H1 (cell line): ENCODE measurements around the gene PGM1. TPM values are rescaled to one million over a fixed set of nuclear protein-coding genes. Genes with fewer than 3 reads are reported as not detected.

Experiments
- CTCF ChIA-PET: fragments of 300-600 bp; sonication (Branson Sonifier 250); formaldehyde crosslinking; loops from one replicate; lab custom pipeline; 2021; ENCODE audit not compliant: partially characterized antibody; lab: Charles Lee
- POLR2A ChIA-PET: fragments of 300-600 bp; sonication (Branson Sonifier 250); formaldehyde crosslinking; loops from one replicate; lab custom pipeline; 2021; ENCODE audit warnings: inconsistent platforms; ENCODE audit not compliant: partially characterized antibody; lab: Charles Lee
- DNase-seq, 2 experiments: peaks; one replicate each; pipeline versions ENCODE4 v3.0.0 to v3.0.0-alpha.2; 2010 to 2022; ENCODE audit warnings: low spot score in 2 of 2, low read depth in 1 of 2, mixed read lengths in 1 of 2
- FAIRE-seq: peaks from 2 replicates; lab custom pipeline; 2011; peaks lifted over from hg19 to GRCh38; lab: Jason Lieb, UNC
- H2AFZ ChIP-seq: 2 replicates; pipeline ENCODE4 v1.8.1; 2012; ENCODE audit warnings: low read length, inconsistent platforms
- H2AK5ac ChIP-seq: 2 replicates; pipeline ENCODE4 v1.6.1; 2013; ENCODE audit warnings: low read depth, low read length
- H2BK120ac ChIP-seq: replicated peaks from 2 replicates; pipeline ENCODE3; 2013; ENCODE audit warnings: low read depth, low read length, inconsistent platforms
- H2BK12ac ChIP-seq: 2 replicates; pipeline ENCODE4 v1.6.1; 2013; ENCODE audit warnings: low read depth, low read length
- H2BK15ac ChIP-seq: 2 replicates; pipeline ENCODE4 v1.6.1; 2013; ENCODE audit warnings: low read length
- H2BK20ac ChIP-seq: 2 replicates; pipeline ENCODE4 v1.6.1; 2013; ENCODE audit warnings: low read length
- H2BK5ac ChIP-seq: 2 replicates; pipeline ENCODE4 v1.6.1; 2013; ENCODE audit warnings: low read depth, low read length
- H3K14ac ChIP-seq: 2 replicates; pipeline ENCODE4 v1.6.1; 2013; ENCODE audit warnings: inconsistent platforms; ENCODE audit not compliant: insufficient read length
- H3K18ac ChIP-seq: 2 replicates; pipeline ENCODE4 v1.6.1; 2013; ENCODE audit warnings: low read length; ENCODE audit errors: extremely low read depth
- H3K23ac ChIP-seq: 2 replicates; pipeline ENCODE4 v1.6.1; 2013; ENCODE audit warnings: inconsistent platforms; ENCODE audit not compliant: insufficient read length
- H3K23me2 ChIP-seq: 2 replicates; pipeline ENCODE4 v1.6.1; 2013; ENCODE audit warnings: low read depth, low read length
- H3K27ac ChIP-seq: 2 replicates; pipeline ENCODE4 v1.6.1; 2011; ENCODE audit warnings: low read depth, low read length, inconsistent platforms
- H3K27me3 ChIP-seq, 4 experiments: replicated peaks in 1 of 4; 1 replicate in 1 of 4; 2 replicates in 3 of 4; pipeline versions ENCODE4 v1.6.1 to v1.8.1; 2011 to 2013; ENCODE audit warnings: low read length in 3 of 4, mild to moderate bottlenecking in 3 of 4, inconsistent platforms in 2 of 4, mixed read lengths in 2 of 4, moderate library complexity in 1 of 4; ENCODE audit not compliant: control insufficient read depth in 3 of 4, insufficient read depth in 3 of 4; ENCODE audit errors: extremely low read depth in 1 of 4
- H3K36me3 ChIP-seq, 4 experiments: 2 replicates each; pipeline versions ENCODE4 v1.6.1 to v1.8.1; 2011 to 2013; ENCODE audit warnings: mild to moderate bottlenecking in 4 of 4, low read length in 3 of 4, moderate library complexity in 2 of 4, control low read depth in 1 of 4, inconsistent platforms in 1 of 4; ENCODE audit not compliant: insufficient read depth in 4 of 4, control insufficient read depth in 2 of 4
- H3K4ac ChIP-seq: replicated peaks from 2 replicates; pipeline ENCODE3; 2013; ENCODE audit warnings: low read length, low read depth, mixed read lengths, inconsistent platforms; ENCODE audit not compliant: insufficient read length
- H3K4me1 ChIP-seq, 4 experiments: replicated peaks in 1 of 4; 1 replicate in 1 of 4; 2 replicates in 3 of 4; pipeline versions ENCODE4 v1.6.1 to v1.8.1; 2011 to 2013; ENCODE audit warnings: low read length in 3 of 4, inconsistent platforms in 2 of 4, mixed read lengths in 1 of 4; ENCODE audit not compliant: insufficient read depth in 4 of 4, control insufficient read depth in 3 of 4
- H3K4me2 ChIP-seq, 2 experiments: 2 replicates each; pipeline versions ENCODE4 v1.6.1 to v1.8.1; 2011 to 2013; ENCODE audit warnings: low read depth in 2 of 2, low read length in 2 of 2, control low read depth in 1 of 2, inconsistent platforms in 1 of 2, mild to moderate bottlenecking in 1 of 2; ENCODE audit not compliant: insufficient read depth in 1 of 2
- H3K4me3 ChIP-seq, 4 experiments: fragments of 200-600, 300-600 bp in 1 of 4; sonication (generic), shearing (Covaris generic), sonication (Bioruptor Twin) in 1 of 4; 2 replicates each; pipeline versions ENCODE4 v1.5.1 to v1.8.1; 2011 to 2016; ENCODE audit warnings: low read length in 4 of 4, low read depth in 3 of 4, control low read depth in 2 of 4, inconsistent platforms in 2 of 4, mild to moderate bottlenecking in 2 of 4, mixed read lengths in 1 of 4, moderate library complexity in 1 of 4; ENCODE audit not compliant: insufficient read depth in 2 of 4; ENCODE audit errors: extremely low read depth in 1 of 4
- H3K56ac ChIP-seq: replicated peaks from 2 replicates; pipeline ENCODE3; 2013; ENCODE audit warnings: low read depth, mild to moderate bottlenecking, mixed read lengths, low read length, inconsistent platforms; ENCODE audit not compliant: insufficient read length
- H3K79me1 ChIP-seq: 2 replicates; pipeline ENCODE4 v1.6.1; 2013; ENCODE audit warnings: low read depth, low read length, control low read depth
- H3K79me2 ChIP-seq, 2 experiments: 2 replicates each; pipeline versions ENCODE4 v1.6.1 to v1.8.1; 2012 to 2013; ENCODE audit warnings: low read length in 2 of 2, mild to moderate bottlenecking in 2 of 2, inconsistent platforms in 1 of 2; ENCODE audit not compliant: insufficient read depth in 2 of 2, control insufficient read depth in 1 of 2
- H3K9ac ChIP-seq, 4 experiments: replicated peaks in 1 of 4; 1 replicate in 1 of 4; 2 replicates in 3 of 4; pipeline versions ENCODE4 v1.6.1 to v1.8.1; 2011 to 2013; ENCODE audit warnings: low read depth in 3 of 4, low read length in 3 of 4, control low read depth in 2 of 4, mild to moderate bottlenecking in 2 of 4, moderate library complexity in 2 of 4, inconsistent platforms in 1 of 4; ENCODE audit errors: extremely low read depth in 1 of 4
- H3K9me3 ChIP-seq, 2 experiments: 2 replicates each; pipeline versions ENCODE4 v1.6.1 to v1.8.1; 2012 to 2013; ENCODE audit warnings: mild to moderate bottlenecking in 2 of 2, moderate library complexity in 2 of 2, control low read depth in 1 of 2, inconsistent platforms in 1 of 2, low read depth in 1 of 2, low read length in 1 of 2, mixed read lengths in 1 of 2; ENCODE audit not compliant: insufficient read depth in 2 of 2
- H4K20me1 ChIP-seq, 2 experiments: replicated peaks in 1 of 2; 2 replicates each; pipeline versions ENCODE3 to v1.8.1; 2011 to 2013; ENCODE audit warnings: inconsistent platforms in 2 of 2, low read length in 2 of 2, mild to moderate bottlenecking in 1 of 2; ENCODE audit not compliant: insufficient read depth in 2 of 2, control insufficient read depth in 1 of 2
- H4K5ac ChIP-seq: 2 replicates; pipeline ENCODE4 v1.6.1; 2013; ENCODE audit warnings: low read length, low read depth, mixed read lengths, inconsistent platforms; ENCODE audit not compliant: insufficient read length
- H4K8ac ChIP-seq: 2 replicates; pipeline ENCODE4 v1.8.0; 2013; ENCODE audit warnings: mild to moderate bottlenecking, moderate library complexity, low read length, inconsistent platforms; ENCODE audit not compliant: insufficient read depth; ENCODE audit errors: extremely low read depth
- H4K91ac ChIP-seq: replicated peaks from 2 replicates; pipeline ENCODE3; 2013; ENCODE audit warnings: low read length, mixed read lengths, inconsistent platforms; ENCODE audit not compliant: insufficient read length
- CHD2 ChIP-seq: IDR thresholded peaks from 2 replicates; pipeline ENCODE4 v1.6.1; 2012; ENCODE audit warnings: low read length, improper control_type of control experiment
- EP300 ChIP-seq, 2 experiments: IDR thresholded peaks; 1 replicate in 1 of 2; 2 replicates in 1 of 2; pipeline ENCODE4 v1.6.1; 2011 to 2012; ENCODE audit warnings: low read depth in 2 of 2, low read length in 2 of 2, mild to moderate bottlenecking in 2 of 2, borderline replicate concordance in 1 of 2, inconsistent platforms in 1 of 2, moderate library complexity in 1 of 2
- MAFK ChIP-seq: IDR thresholded peaks from 2 replicates; pipeline ENCODE4 v1.6.1; 2012; ENCODE audit warnings: low read depth, mild to moderate bottlenecking, improper control_type of control experiment, low read length
- NANOG ChIP-seq: IDR thresholded peaks from 2 replicates; pipeline ENCODE4 v1.6.1; 2011; ENCODE audit warnings: low read length, low read depth, mild to moderate bottlenecking, inconsistent platforms; ENCODE audit not compliant: insufficient read depth, poor library complexity, severe bottlenecking
- POLR2A ChIP-seq, 2 experiments: IDR thresholded peaks; 1 replicate in 1 of 2; 2 replicates in 1 of 2; pipeline ENCODE4 v1.6.1; 2011; ENCODE audit warnings: low read depth in 2 of 2, low read length in 2 of 2, mild to moderate bottlenecking in 2 of 2; ENCODE audit errors: control extremely low read depth in 1 of 2
- RXRA ChIP-seq: IDR thresholded peaks from 2 replicates; pipeline ENCODE4 v1.6.1; 2011; ENCODE audit warnings: low read depth, mild to moderate bottlenecking, low read length, moderate library complexity; ENCODE audit not compliant: insufficient read depth
- SIRT6 ChIP-seq: IDR thresholded peaks from one replicate; pipeline ENCODE4 v1.7.1; 2012; ENCODE audit warnings: low read length, inconsistent platforms
- TBP ChIP-seq: IDR thresholded peaks from 2 replicates; pipeline ENCODE4 v1.6.1; 2011; ENCODE audit warnings: low read depth, low read length, improper control_type of control experiment
- TCF12 ChIP-seq: IDR thresholded peaks from 2 replicates; pipeline ENCODE4 v1.6.1; 2011; ENCODE audit warnings: low read depth, mild to moderate bottlenecking, low read length
- WGBS, 2 experiments: shearing (Covaris generic) in 1 of 2; methylation state at CpG; one replicate each; pipeline versions ENCODE4 v1.1.6 to v1.1.7; 2013 to 2015; ENCODE audit warnings: low lambda C conversion rate in 2 of 2, mixed read lengths in 2 of 2, inconsistent platforms in 1 of 2, low coverage in 1 of 2, missing lambda C conversion rate in 1 of 2; ENCODE audit not compliant: insufficient replicate concordance in 2 of 2, insufficient coverage in 1 of 2, insufficient read length in 1 of 2; ENCODE audit errors: extremely low coverage in 1 of 2, missing lambda C conversion rate in 1 of 2; 5-methylcytosine and 5-hydroxymethylcytosine counted together
- polyA plus RNA-seq, 7 experiments: library from polyadenylated mRNA; depleted of rRNA in 3 of 7; stranded (reverse) in 5 of 7; unstranded in 2 of 7; fragments of >200 nt in 5 of 7; fragments of 200-250 nt in 2 of 7; gene quantifications; 1 replicate in 5 of 7; 2 replicates in 1 of 7; 4 replicates in 1 of 7; pipeline versions ENCODE4 v1.2.1 to v1.2.3, GENCODE V29; 2011 to 2013; ENCODE audit warnings: missing spikeins in 2 of 7, mixed read lengths in 2 of 7
- total RNA-seq: library from RNA; stranded (reverse); fragmentation: NEBNext Ultra II Directional; extraction: Animal tissue kit (Norgen Biotek cat#: 25700); gene quantifications from 2 replicates; pipeline ENCODE4 v1.2.1, GENCODE V29; 2021
- TF ChIP-seq, protein P1 (sequence below): IDR thresholded peaks from 2 replicates; pipeline ENCODE4 v1.6.1; 2012; ENCODE audit warnings: low read length, inconsistent platforms

PGM1 gene
- total and polyA plus RNA-seq, 2 of the 8 experiments (the other 6 are each of a cell fraction or from before 2014, with no cell fraction given), result 33.0 to 65.4 TPM

- H3K9ac ChIP-seq, result no peak overlapping the region
- no peak overlapping the region for H3K23ac ChIP-seq
- H2BK12ac ChIP-seq, result no peak overlapping the region
- H4K91ac ChIP-seq, result no peak overlapping the region
- H3K9me3 ChIP-seq, result no peaks in the 10 kb centered on the region
- FAIRE-seq (no peak), DNase-seq (no peak)
- H2BK120ac ChIP-seq, result no peak overlapping the region
- H3K4me1 ChIP-seq, result peaks cover 0 to 4% (median 0%) of the 10 kb centered on the region in 4 experiments; a peak in 2 of 7 replicates
- no peak overlapping the region for H3K18ac ChIP-seq
- POLR2A ChIA-PET, result interaction anchor here (1.8 kb wide), 1 partner anchor 29 kb away, joined by 3 read pairs; no protein-coding TSS in a partner anchor
- no peak overlapping the region for H4K5ac ChIP-seq
- 0 out of 2 replicates have a peak overlapping the region, but pooled peaks have one; percentile 1 for H2BK5ac ChIP-seq
- no peak overlapping the region for H3K4me2 ChIP-seq
- H4K20me1 ChIP-seq, result peaks cover 0 to 9% of the 10 kb centered on the region in 2 experiments
- no peaks in the 10 kb centered on the region; a peak in 1 of 7 replicates for H3K27me3 ChIP-seq
- H3K27ac ChIP-seq, result no peak overlapping the region
- no peak overlapping the region for H3K14ac ChIP-seq
- no peak overlapping the region for H2BK20ac ChIP-seq
- no peak overlapping the region for H3K4ac ChIP-seq
- H2BK15ac ChIP-seq, result no peak overlapping the region
- no peaks in the 10 kb centered on the region for H3K36me3 ChIP-seq
- H2AK5ac ChIP-seq, result no peak overlapping the region
- H2AFZ ChIP-seq, result no peak overlapping the region
- no peak for TF ChIP-seq POLR2A (IDR thresholded peaks at IDR 0.05; ENCODE audit: control extremely low read depth in 1 of 2, low read depth in 2 of 2, low read length in 2 of 2)
- TF ChIP-seq RXRA, result no peak
- no peak for TF ChIP-seq CHD2
- TF ChIP-seq, protein P1, sequence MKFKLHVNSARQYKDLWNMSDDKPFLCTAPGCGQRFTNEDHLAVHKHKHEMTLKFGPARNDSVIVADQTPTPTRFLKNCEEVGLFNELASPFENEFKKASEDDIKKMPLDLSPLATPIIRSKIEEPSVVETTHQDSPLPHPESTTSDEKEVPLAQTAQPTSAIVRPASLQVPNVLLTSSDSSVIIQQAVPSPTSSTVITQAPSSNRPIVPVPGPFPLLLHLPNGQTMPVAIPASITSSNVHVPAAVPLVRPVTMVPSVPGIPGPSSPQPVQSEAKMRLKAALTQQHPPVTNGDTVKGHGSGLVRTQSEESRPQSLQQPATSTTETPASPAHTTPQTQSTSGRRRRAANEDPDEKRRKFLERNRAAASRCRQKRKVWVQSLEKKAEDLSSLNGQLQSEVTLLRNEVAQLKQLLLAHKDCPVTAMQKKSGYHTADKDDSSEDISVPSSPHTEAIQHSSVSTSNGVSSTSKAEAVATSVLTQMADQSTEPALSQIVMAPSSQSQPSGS, result no peak
- no peak for TF ChIP-seq NANOG
- TF ChIP-seq MAFK, result no peak
- no peak for TF ChIP-seq TCF12
- TF ChIP-seq EP300 (IDR thresholded peaks at IDR 0.05; ENCODE audit: borderline replicate concordance in 1 of 2, low read depth in 2 of 2, low read length in 2 of 2), result no peak
- TF ChIP-seq TBP, result no peak
- no peak for TF ChIP-seq SIRT6
- no peaks in the 10 kb centered on the region for H3K79me2 ChIP-seq
- no peak overlapping the region for H3K4me3 ChIP-seq
- 80% methylated on average over 5 of the region's 5 CpGs; no CpG with 5 or more reads in 1 of the 2 experiments for WGBS, 2 experiments
- H3K56ac ChIP-seq, result no peak overlapping the region
- H3K23me2 ChIP-seq, result no peaks in the 10 kb centered on the region
- CTCF ChIA-PET, result interaction anchor here (0.5 to 1.8 kb wide), 4 partner anchors 26 to 1525 kb away, joined by 3 to 9 read pairs (median 3); no protein-coding TSS in a partner anchor
- peaks cover 5% of the 10 kb centered on the region; the same call in 1 of the 2 replicates for H3K79me1 ChIP-seq
- no peak overlapping the region; the same call in 1 of the 2 replicates for H4K8ac ChIP-seq
These were observed 9.4 kb downstream of the PGM1 start for GRCh38 chr1:63602629-63603028.
